DMS53 treated with DMSO at 0.1 percent for 48 hours (cell line): ENCODE results near the gene MTA3.

Experiments used
- DNase-seq: peaks from one replicate; lab custom pipeline; 2025; ENCODE audit not compliant: unreplicated experiment; lab: John Stamatoyannopoulos, UW

The MTA3 gene

GRCh38 chr2:42800461-42800962 lies 232.1 kb downstream of the MTA3 start:
- no peak for DNase-seq

GRCh38 chr2:42800981-42801380 lies 232.5 kb downstream of the MTA3 start:
- DNase-seq: no peak

GRCh38 chr2:42801381-42801780 lies 232.9 kb downstream of the MTA3 start:
- no peak for DNase-seq

- no peak for DNase-seq
These were observed 233.7 kb downstream of the MTA3 start for GRCh38 chr2:42802150-42802549.

- DNase-seq: no peak
These were observed 235.9 kb downstream of the MTA3 start for GRCh38 chr2:42804338-42804737.

GRCh38 chr2:42804891-42805290 lies 236.5 kb downstream of the MTA3 start:
- DNase-seq: no peak
